Lower leg skin (tissue), 4 donors: ENCODE results near the gene LRTM2. TPM values are rescaled to one million over a fixed set of nuclear protein-coding genes. Genes with fewer than 3 reads are reported as not detected.

Source experiments
- DNase-seq, 2 donors: peaks; one replicate each; pipeline ENCODE4 v3.0.0-alpha.2; 2019; ENCODE audit warnings: low spot score in 2 of 2
- H3K4me3 ChIP-seq: fragments of 200-600 bp; sonication (generic); 2 replicates; pipeline ENCODE4 v1.5.1; 2017; ENCODE audit warnings: mild to moderate bottlenecking, low read depth; ENCODE audit not compliant: poor library complexity, severe bottlenecking
- POLR2A ChIP-seq, 2 donors: fragments of 450-650 bp; IDR thresholded peaks; one replicate each; pipeline ENCODE4 v1.6.1; 2016 to 2017; ENCODE audit warnings: antibody characterized with exemption in 2 of 2, mild to moderate bottlenecking in 1 of 2, moderate library complexity in 1 of 2
- WGBS, 2 donors: methylation state at CpG; one replicate each; pipeline ENCODE4 v1.1.5; 2018; 5-methylcytosine and 5-hydroxymethylcytosine counted together
- intact Hi-C: fragments of 100-400 bp; cut with DNase I; formaldehyde crosslinking; loops from one replicate; pipeline ENCODE4 v1.15.0; 2023; ENCODE audit warnings: low total_unique reads
- total RNA-seq, 4 donors: library from RNA; depleted of rRNA; stranded (reverse); fragments of >200 nt; gene quantifications; one replicate each; pipeline ENCODE4 v1.1.0, GENCODE V29; 2016
- TF ChIP-seq, protein P1 (sequence below), 3 donors: fragments of 450-650 bp; IDR thresholded peaks; one replicate each; pipeline ENCODE4 v1.5.1; 2016; ENCODE audit warnings: antibody characterized with exemption in 3 of 3, mild to moderate bottlenecking in 3 of 3, moderate library complexity in 2 of 3

LRTM2 gene
- total RNA-seq, 4 donors from 2014 or later = not detected

DNA sequence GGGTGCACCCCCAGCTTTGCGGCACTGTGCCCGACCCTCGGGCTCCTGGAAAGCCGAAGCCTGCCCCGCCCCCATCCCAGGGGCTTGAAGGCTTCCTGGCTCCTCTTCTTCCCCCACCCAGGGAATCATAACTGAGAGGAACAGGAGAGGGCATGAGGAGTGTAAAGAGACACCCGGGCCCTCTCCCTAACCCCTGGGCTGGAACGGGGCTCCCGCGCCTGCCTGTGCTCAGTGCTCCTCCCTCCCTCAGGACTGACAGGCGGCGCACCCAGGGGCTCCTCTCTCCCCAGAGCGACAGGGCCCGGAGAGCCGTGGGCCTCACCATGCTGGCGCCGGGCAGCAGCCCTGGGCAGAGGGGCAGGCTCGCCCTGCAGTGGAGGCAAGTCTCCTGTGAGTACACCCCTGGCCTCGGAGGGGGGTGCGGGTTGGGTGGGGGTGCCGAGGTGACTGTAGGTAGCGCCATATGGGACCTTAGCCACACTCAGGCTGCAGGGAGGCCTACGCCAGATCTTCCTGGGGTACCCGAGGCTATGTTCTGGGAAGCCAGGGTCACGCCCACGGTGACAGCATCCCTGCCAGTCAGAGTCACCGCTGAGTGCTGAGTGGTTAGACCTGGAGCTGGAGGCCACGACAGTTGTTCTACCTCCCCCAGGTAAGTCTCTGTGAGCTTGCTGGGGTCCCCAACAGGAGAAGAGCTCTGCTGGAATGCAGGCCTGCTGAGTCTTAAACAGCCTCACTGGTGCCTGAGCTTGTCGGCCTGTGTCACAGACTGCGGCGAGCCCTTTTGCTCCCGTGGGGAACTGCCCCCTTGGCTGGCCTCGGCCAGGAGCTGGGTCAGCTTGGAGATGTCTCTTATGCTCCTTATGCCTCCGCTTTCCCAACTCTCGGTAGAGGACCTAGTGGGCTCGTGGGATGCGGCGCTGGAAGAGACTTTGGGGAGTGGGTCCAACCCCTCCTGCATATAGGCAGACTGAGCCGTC lies 7.8 kb downstream of the LRTM2 start:
- no peak for DNase-seq
- TF ChIP-seq, protein P1, sequence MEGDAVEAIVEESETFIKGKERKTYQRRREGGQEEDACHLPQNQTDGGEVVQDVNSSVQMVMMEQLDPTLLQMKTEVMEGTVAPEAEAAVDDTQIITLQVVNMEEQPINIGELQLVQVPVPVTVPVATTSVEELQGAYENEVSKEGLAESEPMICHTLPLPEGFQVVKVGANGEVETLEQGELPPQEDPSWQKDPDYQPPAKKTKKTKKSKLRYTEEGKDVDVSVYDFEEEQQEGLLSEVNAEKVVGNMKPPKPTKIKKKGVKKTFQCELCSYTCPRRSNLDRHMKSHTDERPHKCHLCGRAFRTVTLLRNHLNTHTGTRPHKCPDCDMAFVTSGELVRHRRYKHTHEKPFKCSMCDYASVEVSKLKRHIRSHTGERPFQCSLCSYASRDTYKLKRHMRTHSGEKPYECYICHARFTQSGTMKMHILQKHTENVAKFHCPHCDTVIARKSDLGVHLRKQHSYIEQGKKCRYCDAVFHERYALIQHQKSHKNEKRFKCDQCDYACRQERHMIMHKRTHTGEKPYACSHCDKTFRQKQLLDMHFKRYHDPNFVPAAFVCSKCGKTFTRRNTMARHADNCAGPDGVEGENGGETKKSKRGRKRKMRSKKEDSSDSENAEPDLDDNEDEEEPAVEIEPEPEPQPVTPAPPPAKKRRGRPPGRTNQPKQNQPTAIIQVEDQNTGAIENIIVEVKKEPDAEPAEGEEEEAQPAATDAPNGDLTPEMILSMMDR (IDR thresholded peaks at IDR 0.05) = no peak
- no peak for TF ChIP-seq POLR2A (IDR thresholded peaks at IDR 0.05)
- H3K4me3 ChIP-seq = no peak overlapping the region
- 67 to 73% methylated on average over 27 to 37 of the region's 38 CpGs for WGBS, 2 donors
- intact Hi-C loops = no loop called here

DNA sequence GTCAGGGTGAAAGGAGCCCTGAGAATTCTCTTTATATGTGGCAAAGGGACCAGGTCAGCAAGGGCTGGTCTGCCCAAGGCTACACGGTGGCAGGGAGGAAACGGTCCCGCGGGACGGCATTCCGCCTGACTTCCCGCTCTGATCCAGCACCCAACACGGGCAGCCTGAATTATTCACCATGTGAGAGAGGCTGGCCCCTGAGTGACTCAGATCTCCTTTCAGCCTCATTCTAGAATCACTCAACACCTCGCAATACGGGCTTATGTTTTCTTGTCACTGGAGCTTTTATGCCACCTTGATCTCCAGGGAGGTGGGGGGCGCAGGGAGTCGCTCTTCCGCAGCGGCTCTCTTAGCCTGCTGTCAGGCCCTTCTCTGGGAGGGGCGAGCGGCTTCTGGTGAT lies 8.5 kb downstream of the LRTM2 start:
- intact Hi-C loops = no loop called here

DNA sequence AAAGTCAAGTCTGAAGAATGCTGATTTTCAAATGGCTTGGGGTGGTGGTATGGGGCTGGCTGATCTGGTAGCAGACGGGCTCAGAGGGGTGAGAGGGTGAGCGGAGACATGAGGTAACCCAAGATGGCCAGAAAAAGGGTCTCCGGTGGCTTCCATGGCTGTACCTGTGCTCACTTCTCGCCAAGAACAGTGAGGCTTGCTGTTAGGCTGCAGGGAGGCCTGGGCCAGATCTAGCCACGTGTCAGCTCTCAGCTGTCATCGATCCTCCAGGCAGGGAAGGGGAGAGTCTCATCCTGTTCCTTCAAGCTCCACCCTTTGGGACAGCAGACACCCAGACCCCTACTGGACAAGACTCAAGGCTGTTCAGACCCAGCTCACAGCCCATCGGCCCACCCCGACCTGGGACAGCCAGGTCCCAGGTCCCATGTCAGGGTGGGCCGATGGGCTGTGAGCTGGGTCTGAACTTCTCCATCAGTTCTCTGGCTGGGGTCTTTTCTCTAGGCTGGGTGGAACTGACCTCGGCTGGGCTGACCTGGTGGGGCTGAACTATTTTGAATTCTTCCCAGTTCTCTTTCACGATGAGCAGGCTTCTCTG lies 9.0 kb downstream of the LRTM2 start:
- no peak for DNase-seq
- H3K4me3 ChIP-seq = no peak overlapping the region

More for the DNA sequence above, 8.5 kb downstream of the LRTM2 start:
- H3K4me3 ChIP-seq = no peak overlapping the region
- TF ChIP-seq, protein P1 (IDR thresholded peaks at IDR 0.05) = no peak
- no peak for TF ChIP-seq POLR2A (IDR thresholded peaks at IDR 0.05)
- 74 to 77% methylated on average over 16 of the region's 16 CpGs for WGBS, 2 donors
- no peak for DNase-seq

DNA sequence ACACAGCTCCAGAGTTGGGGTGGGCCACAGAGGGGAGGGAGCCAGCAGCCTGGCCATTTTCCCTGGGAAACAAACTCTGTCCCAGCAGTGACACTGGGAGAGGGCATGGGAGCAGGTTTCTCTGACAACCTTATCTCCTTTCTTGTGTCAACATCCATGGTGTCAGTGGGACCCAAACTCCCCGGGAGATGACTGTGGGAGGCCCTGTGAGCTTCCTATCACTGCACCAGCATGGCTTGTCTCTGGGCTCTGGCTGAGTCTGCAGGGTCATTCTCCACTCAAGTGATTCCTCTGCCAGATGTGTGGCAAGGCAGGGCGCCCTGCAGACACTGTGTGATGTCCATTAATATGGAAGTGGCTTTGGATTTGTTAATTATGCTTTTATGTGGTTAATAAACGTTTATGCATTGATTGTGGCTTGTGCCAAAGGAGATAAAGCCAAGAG lies 10.1 kb downstream of the LRTM2 start:
- intact Hi-C loops = loop anchor here (5.0 kb wide), 1 partner anchor 982 kb away; the partner anchor contains the start of gene ITFG2

More for the DNA sequence above, 9.0 kb downstream of the LRTM2 start:
- TF ChIP-seq, protein P1 (IDR thresholded peaks at IDR 0.05) = no peak
- no peak for TF ChIP-seq POLR2A (IDR thresholded peaks at IDR 0.05)
- intact Hi-C loops = no loop called here
- 85 to 86% methylated on average over 11 of the region's 11 CpGs for WGBS, 2 donors

More for the DNA sequence above, 10.1 kb downstream of the LRTM2 start:
- H3K4me3 ChIP-seq = no peak overlapping the region
- TF ChIP-seq POLR2A (IDR thresholded peaks at IDR 0.05) = no peak
- TF ChIP-seq, protein P1 (IDR thresholded peaks at IDR 0.05) = no peak
- no peak for DNase-seq
- WGBS, 2 donors = 50 to 55% methylated on average over 3 of the region's 3 CpGs
